Activated CD8-positive, alpha-beta T cell treated with anti-CD3 and anti-CD28 coated beads, Interleukin-2, amount 10 ng/mL, durations not matched to agents 7 days and 5 days (primary cell): ENCODE measurements around the gene ESYT2. TPM values are rescaled to one million over a fixed set of nuclear protein-coding genes. Genes with fewer than 3 reads are reported as not detected.

Experiments
- ATAC-seq: fragments of 150-1000 bp; cut with Tn5 transposase; one replicate; pipeline ENCODE4 v1.10.0; 2021; ENCODE audit warnings: moderate library complexity
- CTCF ChIA-PET: fragments of 350-600 bp; sonication (Branson Sonifier 250); formaldehyde crosslinking; loops from one replicate; lab custom pipeline; 2021; ENCODE audit warnings: antibody characterized with exemption; lab: Charles Lee
- POLR2A ChIA-PET: fragments of 350-600 bp; sonication (Branson Sonifier 250); formaldehyde crosslinking; loops from one replicate; lab custom pipeline; 2021; ENCODE audit warnings: antibody characterized with exemption; lab: Charles Lee
- DNase-seq: peaks from one replicate; pipeline ENCODE4 v3.0.0-alpha.2; 2020
- H3K27ac Mint-ChIP-seq: one replicate; pipeline ENCODE4 v1.8.0; 2021; ENCODE audit warnings: mild to moderate bottlenecking, mixed read lengths
- H3K27me3 Mint-ChIP-seq: one replicate; pipeline ENCODE4 v1.8.0; 2021; ENCODE audit warnings: low read depth, mixed read lengths
- H3K36me3 Mint-ChIP-seq: one replicate; pipeline ENCODE4 v1.8.0; 2021; ENCODE audit warnings: low read depth, mixed read lengths
- H3K4me1 Mint-ChIP-seq: one replicate; pipeline ENCODE4 v1.8.0; 2021; ENCODE audit warnings: low read depth, mixed read lengths
- H3K4me3 Mint-ChIP-seq: one replicate; pipeline ENCODE4 v1.8.0; 2021; ENCODE audit warnings: mild to moderate bottlenecking, mixed read lengths
- H3K9me3 Mint-ChIP-seq: one replicate; pipeline ENCODE4 v1.8.0; 2022; ENCODE audit warnings: mixed read lengths; ENCODE audit not compliant: insufficient read depth
- total RNA-seq, 2 experiments: library from RNA; stranded (reverse); gene quantifications; one replicate each; pipeline ENCODE4 v1.2.3, GENCODE V29; 2021

ESYT2 gene
- total RNA-seq, 2 experiments from 2014 or later: 85.0 to 85.9 TPM

DNA sequence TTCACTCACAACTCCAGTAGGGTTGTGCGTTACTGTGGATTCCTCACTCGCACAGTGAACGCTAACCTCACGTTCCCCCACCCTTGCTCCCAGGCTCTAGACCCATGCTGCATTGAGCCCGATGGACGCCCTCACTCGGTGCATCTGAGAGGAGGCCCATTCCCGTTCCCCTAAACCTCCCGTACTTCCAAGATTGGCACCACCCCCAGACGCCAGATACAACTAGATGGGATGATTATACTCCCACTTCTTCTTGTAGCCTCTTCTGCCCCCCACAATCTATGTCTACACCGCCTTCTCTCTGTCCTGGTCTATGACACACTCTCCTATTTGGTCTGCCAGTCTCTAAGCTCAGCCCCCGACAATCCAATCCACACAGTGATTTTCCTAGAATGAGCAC lies 67.4 kb downstream of the ESYT2 start:
- no peak overlapping the region for H3K27ac Mint-ChIP-seq
- POLR2A ChIA-PET: no interaction called here

GRCh38 chr7:158760936-158761335 lies 68.4 kb downstream of the ESYT2 start:
- ATAC-seq (no peak), DNase-seq (peak; percentile 22)
- ChIA-PET CTCF (no interaction called here), POLR2A (no interaction called here)
- Mint-ChIP-seq H3K4me3 (no peak overlapping the region), H3K4me1 (no peaks in the 10 kb centered on the region), H3K9me3 (no peaks in the 10 kb centered on the region), H3K36me3 (peaks cover 71% of the 10 kb centered on the region), H3K27me3 (no peaks in the 10 kb centered on the region), H3K27ac (no peak overlapping the region)

More for the DNA sequence above, 67.4 kb downstream of the ESYT2 start:
- Mint-ChIP-seq H3K27me3 (no peaks in the 10 kb centered on the region), H3K4me1 (peaks cover 6% of the 10 kb centered on the region), H3K9me3 (no peaks in the 10 kb centered on the region), H3K36me3 (peaks cover 74% of the 10 kb centered on the region), H3K4me3 (no peak overlapping the region)
- ATAC-seq: no peak
- peak; percentile 19 for DNase-seq
- CTCF ChIA-PET: interaction anchor here (0.8 to 1.0 kb wide), 2 partner anchors 215 kb away, joined by 3 to 4 read pairs; no protein-coding TSS in a partner anchor

DNA sequence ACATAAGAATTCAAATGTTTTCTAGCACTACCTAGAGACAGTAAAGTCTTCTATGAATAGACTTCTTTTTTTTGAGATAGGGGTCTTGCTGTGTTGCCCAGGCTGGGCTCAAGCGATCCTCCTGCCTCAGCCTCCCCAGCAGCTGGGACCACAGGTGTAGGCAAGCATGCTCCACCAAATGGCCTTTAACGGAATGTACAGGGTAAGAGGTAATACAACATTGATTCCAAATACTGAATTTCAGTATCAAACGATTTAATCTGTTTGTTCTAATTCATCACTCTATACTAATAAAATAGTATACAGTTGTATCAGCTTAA lies 68.9 kb downstream of the ESYT2 start:
- Mint-ChIP-seq H3K27me3 (no peaks in the 10 kb centered on the region), H3K4me3 (no peak overlapping the region), H3K9me3 (no peaks in the 10 kb centered on the region), H3K4me1 (no peaks in the 10 kb centered on the region), H3K27ac (no peak overlapping the region), H3K36me3 (peaks cover 74% of the 10 kb centered on the region)
- DNase-seq (no peak), ATAC-seq (no peak)
- ChIA-PET POLR2A (no interaction called here), CTCF (interaction anchor here (1.7 kb wide), 1 partner anchor 216 kb away, joined by 4 read pairs; no protein-coding TSS in a partner anchor)

DNA sequence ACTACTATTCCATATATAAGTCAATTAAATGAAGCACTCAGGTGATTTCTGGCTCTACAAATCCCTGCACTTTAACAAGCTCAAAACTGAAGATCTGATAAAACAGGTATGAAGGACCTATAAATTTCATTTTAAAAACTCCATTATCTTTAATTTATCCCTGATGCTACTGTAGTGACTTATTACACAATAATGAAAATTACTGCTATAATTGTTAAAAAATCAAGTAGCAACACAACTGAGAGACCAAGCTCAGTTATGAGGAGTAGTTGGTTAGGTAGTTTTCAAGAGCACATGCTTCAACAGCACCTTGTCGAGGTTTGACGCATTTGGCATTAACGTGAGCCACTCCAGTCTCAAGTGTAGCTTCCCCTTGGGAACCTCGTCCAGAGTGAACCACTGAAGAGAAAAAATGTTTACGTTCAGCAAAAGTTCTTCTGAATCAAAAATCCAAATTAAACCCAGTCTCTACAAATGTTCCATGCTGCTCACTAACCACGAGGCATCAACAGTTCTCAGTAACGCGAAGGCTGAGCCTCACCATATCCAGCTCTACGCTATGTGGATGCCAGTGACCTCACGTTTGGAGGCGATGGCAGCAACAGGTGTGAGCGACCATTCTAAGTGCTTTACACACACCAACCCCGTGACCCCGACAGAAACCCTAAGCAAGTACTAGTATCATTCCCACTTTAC lies 69.4 kb downstream of the ESYT2 start:
- ChIA-PET POLR2A (no interaction called here), CTCF (interaction anchor here (1.7 kb wide), 1 partner anchor 217 kb away, joined by 4 read pairs; no protein-coding TSS in a partner anchor)

GRCh38 chr7:158759245-158759614 lies 70.1 kb downstream of the ESYT2 start:
- Mint-ChIP-seq H3K27me3 (no peaks in the 10 kb centered on the region), H3K4me1 (no peaks in the 10 kb centered on the region), H3K4me3 (no peak overlapping the region), H3K36me3 (peaks cover 73% of the 10 kb centered on the region), H3K27ac (no peak overlapping the region), H3K9me3 (no peaks in the 10 kb centered on the region)
- POLR2A ChIA-PET: no interaction called here
- DNase-seq (peak; percentile 9), ATAC-seq (no peak)
- CTCF ChIA-PET: interaction anchor here (0.7 to 1.7 kb wide), 2 partner anchors 16 to 217 kb away, joined by 3 to 4 read pairs; no protein-coding TSS in a partner anchor

More for the DNA sequence above, 69.4 kb downstream of the ESYT2 start:
- ATAC-seq (no peak), DNase-seq (peak; percentile 9)
- no peak overlapping the region for H3K27ac Mint-ChIP-seq
- H3K36me3 Mint-ChIP-seq: peaks cover 76% of the 10 kb centered on the region
- H3K9me3 Mint-ChIP-seq: no peaks in the 10 kb centered on the region
- no peaks in the 10 kb centered on the region for H3K27me3 Mint-ChIP-seq
- no peaks in the 10 kb centered on the region for H3K4me1 Mint-ChIP-seq
- H3K4me3 Mint-ChIP-seq: no peak overlapping the region

DNA sequence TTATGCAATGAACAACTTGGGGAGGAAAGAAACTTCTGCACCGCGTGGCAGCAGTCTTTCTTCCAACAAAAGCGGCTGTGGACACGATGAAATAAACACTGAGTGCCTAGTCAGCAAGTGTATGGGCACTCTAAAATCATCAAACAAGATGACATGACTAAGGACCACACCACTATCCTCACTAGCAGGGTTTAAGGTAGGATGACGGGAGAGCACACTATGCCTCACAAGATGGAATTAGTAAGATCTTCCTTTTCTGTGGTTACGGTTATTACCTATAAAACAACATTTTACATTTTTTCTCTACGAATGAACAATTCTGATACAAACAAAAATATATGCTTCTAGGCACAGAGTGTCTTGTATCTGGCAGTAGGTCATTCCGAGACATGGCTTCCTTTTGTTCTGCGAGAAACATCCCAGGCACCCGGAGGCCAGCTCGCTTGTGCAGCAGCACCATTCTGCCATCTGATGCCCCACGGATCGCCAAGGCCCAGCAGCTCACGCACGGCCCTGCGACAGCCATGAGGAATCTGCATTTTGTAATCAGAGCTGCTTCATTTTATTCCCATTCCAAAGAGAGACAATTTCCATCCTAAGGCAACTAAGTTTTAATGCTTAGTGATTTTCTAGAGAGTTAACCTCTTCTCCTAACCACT lies 70.6 kb downstream of the ESYT2 start:
- peak; percentile 10 for DNase-seq
- H3K36me3 Mint-ChIP-seq: peaks cover 68% of the 10 kb centered on the region
- ATAC-seq: no peak
- H3K27me3 Mint-ChIP-seq: no peaks in the 10 kb centered on the region
- no peak overlapping the region for H3K27ac Mint-ChIP-seq
- H3K9me3 Mint-ChIP-seq: no peaks in the 10 kb centered on the region
- POLR2A ChIA-PET: no interaction called here
- no peaks in the 10 kb centered on the region for H3K4me1 Mint-ChIP-seq
- CTCF ChIA-PET: interaction anchor here (0.7 to 1.7 kb wide), 2 partner anchors 17 to 218 kb away, joined by 3 to 4 read pairs; no protein-coding TSS in a partner anchor
- no peak overlapping the region for H3K4me3 Mint-ChIP-seq

DNA sequence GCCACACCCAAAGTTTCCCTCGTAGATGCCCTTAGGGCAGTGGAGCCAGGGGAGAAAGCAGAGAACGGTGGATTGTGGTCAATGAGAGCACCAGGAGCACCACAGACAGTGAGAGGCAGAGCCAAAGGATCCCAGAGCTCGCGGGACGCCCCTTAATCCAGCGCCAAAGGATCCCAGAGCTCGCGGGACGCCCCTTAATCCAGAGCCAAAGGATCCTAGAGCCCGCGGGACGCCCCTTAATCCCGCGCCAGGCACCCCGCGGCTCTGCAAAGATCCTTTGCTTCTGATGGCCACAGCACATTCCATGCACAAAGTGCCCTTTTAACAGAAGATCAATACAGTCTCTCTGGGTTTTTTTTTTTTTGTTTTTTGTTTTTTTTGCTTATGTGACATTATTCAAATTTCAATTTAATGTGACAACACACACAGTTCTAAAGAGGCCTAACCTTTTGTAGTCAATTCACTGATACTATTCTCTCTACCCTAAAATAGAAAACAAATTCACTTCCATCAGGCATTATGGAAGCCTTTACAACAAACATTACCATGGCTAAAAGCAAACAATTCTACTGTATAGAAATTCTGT lies 71.8 kb downstream of the ESYT2 start:
- ATAC-seq: no peak
- no peak overlapping the region for H3K27ac Mint-ChIP-seq
- no peaks in the 10 kb centered on the region for H3K27me3 Mint-ChIP-seq
- no peaks in the 10 kb centered on the region for H3K4me1 Mint-ChIP-seq
- ChIA-PET CTCF (no interaction called here), POLR2A (no interaction called here)
- H3K4me3 Mint-ChIP-seq: no peak overlapping the region
- peaks cover 69% of the 10 kb centered on the region for H3K36me3 Mint-ChIP-seq
- DNase-seq: no peak
- H3K9me3 Mint-ChIP-seq: no peaks in the 10 kb centered on the region

DNA sequence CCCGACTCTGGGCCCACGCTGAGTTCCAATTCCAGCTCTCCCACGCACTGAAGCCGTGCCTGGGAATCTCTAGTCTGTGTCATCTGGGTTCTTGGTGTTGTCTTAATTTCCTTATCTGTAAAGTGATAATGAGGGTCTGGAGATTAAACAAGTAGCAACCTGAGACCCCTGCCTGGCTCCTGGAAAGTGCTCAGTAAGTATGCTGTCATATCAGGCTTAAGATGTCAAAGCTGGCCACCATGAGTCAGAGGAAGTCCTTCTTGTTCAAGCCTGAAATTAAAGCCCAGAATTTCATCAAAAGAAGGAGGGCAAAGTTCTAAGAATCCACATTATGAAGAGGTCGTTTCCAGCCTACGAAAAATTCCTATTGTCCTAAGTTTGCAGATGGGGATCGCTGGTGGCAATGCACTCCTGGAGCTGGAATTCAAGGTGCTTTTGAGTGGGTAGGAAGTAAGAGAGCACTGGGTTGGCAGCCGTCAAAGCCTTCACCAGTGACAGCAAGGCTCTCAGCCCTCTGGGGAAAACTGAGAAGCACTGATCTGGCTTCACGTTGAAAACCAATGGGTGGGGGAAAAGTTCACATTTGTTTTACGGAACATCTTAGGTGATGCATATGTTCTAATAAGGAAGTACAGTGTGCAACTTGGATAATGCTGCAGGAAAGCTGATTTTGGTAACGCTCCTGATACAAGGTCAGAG lies 74.4 kb downstream of the ESYT2 start:
- ATAC-seq (no peak), DNase-seq (peak; percentile 3)
- ChIA-PET POLR2A (interaction anchor here (0.6 kb wide), 1 partner anchor 74 kb away, joined by 3 read pairs; no protein-coding TSS in a partner anchor), CTCF (no interaction called here)
- Mint-ChIP-seq H3K36me3 (peaks cover 51% of the 10 kb centered on the region), H3K27me3 (no peaks in the 10 kb centered on the region), H3K9me3 (no peaks in the 10 kb centered on the region), H3K4me1 (no peaks in the 10 kb centered on the region), H3K27ac (no peak overlapping the region), H3K4me3 (no peak overlapping the region)

GRCh38 chr7:158753900-158754299 lies 75.4 kb downstream of the ESYT2 start:
- Mint-ChIP-seq H3K9me3 (no peaks in the 10 kb centered on the region), H3K4me1 (no peaks in the 10 kb centered on the region), H3K36me3 (peaks cover 47% of the 10 kb centered on the region), H3K27ac (no peak overlapping the region), H3K4me3 (no peak overlapping the region), H3K27me3 (no peaks in the 10 kb centered on the region)
- ATAC-seq: no peak
- POLR2A ChIA-PET: interaction anchor here (0.5 kb wide), 1 partner anchor 62 kb away, joined by 3 read pairs; no protein-coding TSS in a partner anchor
- CTCF ChIA-PET: no interaction called here
- DNase-seq: peak; percentile 12

DNA sequence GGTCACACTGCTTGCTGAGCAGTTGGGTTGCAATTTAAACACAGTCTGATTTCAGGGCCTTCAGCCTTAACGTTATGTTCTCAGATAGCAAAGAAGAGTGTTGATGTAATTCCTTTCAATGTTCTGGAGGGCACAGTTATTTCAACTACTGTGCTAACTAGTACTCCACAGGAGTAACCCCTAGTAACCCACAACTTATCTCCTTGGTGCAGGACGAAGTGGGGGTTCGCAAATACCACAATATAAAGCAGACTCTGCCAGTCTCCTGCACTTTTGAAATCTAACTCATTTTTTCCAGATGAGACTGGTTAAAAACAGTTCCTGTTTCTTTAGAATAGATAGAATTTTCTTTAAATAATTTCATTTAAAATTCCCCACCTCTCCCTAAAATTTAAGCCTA lies 77.6 kb downstream of the ESYT2 start:
- Mint-ChIP-seq H3K27ac (no peak overlapping the region), H3K9me3 (no peaks in the 10 kb centered on the region), H3K36me3 (peaks cover 40% of the 10 kb centered on the region), H3K4me1 (no peaks in the 10 kb centered on the region), H3K27me3 (no peaks in the 10 kb centered on the region), H3K4me3 (no peak overlapping the region)
- POLR2A ChIA-PET: no interaction called here
- DNase-seq (peak; percentile 1), ATAC-seq (no peak)
- CTCF ChIA-PET: no interaction called here

DNA sequence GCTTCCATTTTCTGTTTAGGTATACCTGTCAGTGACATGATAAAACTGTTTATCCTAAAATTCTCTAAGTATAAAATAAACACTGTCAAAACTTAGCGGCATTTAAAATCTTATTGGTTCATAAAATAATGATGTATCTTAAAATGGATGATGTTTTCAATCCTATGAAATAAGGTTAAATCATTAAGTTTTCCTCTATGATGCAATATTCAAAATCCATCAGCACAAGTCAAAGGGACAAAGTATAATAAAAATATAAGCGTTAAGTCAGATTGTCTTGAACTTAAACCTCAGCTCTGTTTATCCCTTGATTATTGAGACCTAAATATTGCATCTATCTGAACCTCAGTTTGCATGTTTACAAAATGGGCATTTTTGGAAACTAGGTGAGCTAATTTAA lies 78.1 kb downstream of the ESYT2 start:
- no peak for ATAC-seq
- CTCF ChIA-PET: no interaction called here
- no peaks in the 10 kb centered on the region for H3K27me3 Mint-ChIP-seq
- no peak overlapping the region for H3K27ac Mint-ChIP-seq
- POLR2A ChIA-PET: no interaction called here
- H3K9me3 Mint-ChIP-seq: no peaks in the 10 kb centered on the region
- no peaks in the 10 kb centered on the region for H3K4me1 Mint-ChIP-seq
- H3K4me3 Mint-ChIP-seq: no peak overlapping the region
- DNase-seq: no peak
- peaks cover 41% of the 10 kb centered on the region for H3K36me3 Mint-ChIP-seq
